Measurements from ENCODE around the gene IPO13. TPM values are rescaled to one million over a fixed set of nuclear protein-coding genes. Genes with fewer than 3 reads are reported as not detected.

IPO13 gene
- total RNA-seq, 4 donors from 2014 or later, result 81.9 to 171 (median 105) TPM

GRCh38 chr1:43969416-43969745, 22.6 kb downstream of the IPO13 start:
- Histone ChIP-seq H3K36me3 (peaks cover 0 to 45% of the 10 kb centered on the region in 2 donors), H3K9me3 (no peaks in the 10 kb centered on the region), H3K4me1 (peaks cover 21 to 39% of the 10 kb centered on the region in 2 donors), H3K27me3 (no peaks in the 10 kb centered on the region), H3K4me3 (peak overlapping the region; percentile 34 to 95 (median 82)), H3K27ac (peak overlapping the region in 3 of 4 donors; percentile 5 to 91 (median 44))
- in situ Hi-C loops (cut with MboI; ENCODE audit: low sequenced_read_pairs in 4 of 4), result no loop called here
- DNase-seq (no peak), ATAC-seq (no peak)
- intact Hi-C loops (cut with DNase I; ENCODE audit: low total_unique reads), result loop anchor here (1.0 kb wide), 1 partner anchor 23 kb away; the partner anchor contains the start of gene IPO13
- TF ChIP-seq POLR2A (IDR thresholded peaks at IDR 0.05) (no peak), CTCF (IDR thresholded peaks at IDR 0.05 in 4 of 5, conservative IDR thresholded peaks at IDR 0.05 in 1 of 5) (no peak)

GRCh38 chr1:43969746-43970466, 23.2 kb downstream of the IPO13 start, which contains the start of gene DPH2:
Gene DPH2 (plus strand): TSS chr1:43970010. CDS start chr1:43970176, 166 bp downstream.
- peak within 1 kb of the TSS; percentile 91 to 98 (median 96) for H3K27ac ChIP-seq
- in situ Hi-C loops (cut with MboI; ENCODE audit: low sequenced_read_pairs in 4 of 4), result no loop called here
- intact Hi-C loops (cut with DNase I; ENCODE audit: low total_unique reads), result loop anchor here (1.0 to 10.0 kb wide), 2 partner anchors 24 to 385 kb away; partner anchors contain the start of genes ERI3 and IPO13
- H3K36me3 ChIP-seq, result peaks cover 0 to 40% of the 10 kb centered on the region in 2 donors
- DNase-seq, result peak; percentile 97 to 98
- H3K4me3 ChIP-seq, result peak within 1 kb of the TSS; percentile 77 to 95 (median 88)
- peak; percentile 82 to 89 for ATAC-seq
- TF ChIP-seq CTCF (IDR thresholded peaks at IDR 0.05 in 4 of 5, conservative IDR thresholded peaks at IDR 0.05 in 1 of 5), result peak in 3 of 5 experiments; percentile 8 to 45 (median 18)
- peak; percentile 56 to 69 for TF ChIP-seq POLR2A (IDR thresholded peaks at IDR 0.05)
- no peaks in the 10 kb centered on the region for H3K27me3 ChIP-seq
- H3K9me3 ChIP-seq, result no peaks in the 10 kb centered on the region
- H3K4me1 ChIP-seq, result peaks cover 21 to 39% of the 10 kb centered on the region in 2 donors

- Histone ChIP-seq H3K27ac (peak overlapping the region; percentile 91 to 98 (median 96)), H3K36me3 (peaks cover 0 to 34% of the 10 kb centered on the region in 2 donors), H3K4me1 (peaks cover 23 to 43% of the 10 kb centered on the region in 2 donors), H3K9me3 (no peaks in the 10 kb centered on the region), H3K4me3 (peak overlapping the region; percentile 77 to 95 (median 88)), H3K27me3 (no peaks in the 10 kb centered on the region)
- ATAC-seq (no peak), DNase-seq (no peak)
- intact Hi-C loops (cut with DNase I; ENCODE audit: low total_unique reads) (loop anchor here (10.0 kb wide), 1 partner anchor 384 kb away; the partner anchor contains the start of gene ERI3), in situ Hi-C loops (cut with MboI; ENCODE audit: low sequenced_read_pairs in 4 of 4) (no loop called here)
- TF ChIP-seq POLR2A (IDR thresholded peaks at IDR 0.05), result no peak
- no peak for TF ChIP-seq CTCF (IDR thresholded peaks at IDR 0.05 in 4 of 5, conservative IDR thresholded peaks at IDR 0.05 in 1 of 5)
These were observed 23.8 kb downstream of the IPO13 start for GRCh38 chr1:43970502-43970901.

- ATAC-seq, result no peak
These were observed 24.2 kb downstream of the IPO13 start for GRCh38 chr1:43970911-43971310.

More at GRCh38 chr1:43970911-43971310, 24.2 kb downstream of the IPO13 start:
- H3K27ac ChIP-seq, result peak overlapping the region; percentile 91 to 98 (median 96)
- no peaks in the 10 kb centered on the region for H3K27me3 ChIP-seq
- no peaks in the 10 kb centered on the region for H3K9me3 ChIP-seq
- H3K4me3 ChIP-seq, result peak overlapping the region in 3 of 4 donors; percentile 77 to 91 (median 86)
- no peak for DNase-seq
- peaks cover 0 to 30% of the 10 kb centered on the region in 2 donors for H3K36me3 ChIP-seq
- intact Hi-C loops (cut with DNase I; ENCODE audit: low total_unique reads), result loop anchor here (10.0 kb wide), 1 partner anchor 384 kb away; the partner anchor contains the start of gene ERI3
- peaks cover 27 to 47% of the 10 kb centered on the region in 2 donors for H3K4me1 ChIP-seq
- TF ChIP-seq CTCF (IDR thresholded peaks at IDR 0.05 in 4 of 5, conservative IDR thresholded peaks at IDR 0.05 in 1 of 5) (no peak), POLR2A (IDR thresholded peaks at IDR 0.05) (no peak)
- in situ Hi-C loops (cut with MboI; ENCODE audit: low sequenced_read_pairs in 4 of 4), result no loop called here

Measured in gastrocnemius medialis (tissue), 4 donors.